HepG2 (cell line): Measurements from ENCODE around the gene C1QTNF1. TPM values are rescaled to one million over a fixed set of nuclear protein-coding genes. Genes with fewer than 3 reads are reported as not detected.

ENCODE experiments used
- DMTF1 ChIP-seq: sonication (generic); formaldehyde crosslinking; IDR thresholded peaks from 2 replicates; pipeline ENCODE4 v1.4.0; 2020; ENCODE audit warnings: mild to moderate bottlenecking, missing genetic modification reagents
- GMEB2 ChIP-seq: IDR thresholded peaks from 2 replicates; pipeline ENCODE4 v1.6.1; 2016; ENCODE audit warnings: missing biosample characterization, missing genetic modification reagents, low read depth
- HINFP ChIP-seq: sonication (generic); formaldehyde crosslinking; IDR thresholded peaks from 2 replicates; pipeline ENCODE4 v1.4.0; 2020; ENCODE audit warnings: low read depth, mild to moderate bottlenecking, missing genetic modification reagents
- HNRNPH1 ChIP-seq: fragments of 200-400 bp; formaldehyde crosslinking; optimal IDR thresholded peaks from 2 replicates; pipeline ENCODE3; 2017; ENCODE audit warnings: mild to moderate bottlenecking, low read depth, low read length
- SKIL ChIP-seq: sonication (generic); formaldehyde crosslinking; IDR thresholded peaks from 2 replicates; pipeline ENCODE4 v1.8.0; 2022; ENCODE audit warnings: missing genetic modification reagents, mild to moderate bottlenecking, moderate library complexity, borderline replicate concordance
- TARDBP ChIP-seq: sonication (generic); formaldehyde crosslinking; IDR thresholded peaks from 2 replicates; pipeline ENCODE4 v1.8.0; 2022; ENCODE audit warnings: mild to moderate bottlenecking, missing genetic modification reagents
- ZNF567 ChIP-seq: sonication (generic); formaldehyde crosslinking; IDR thresholded peaks from 2 replicates; pipeline ENCODE4 v1.8.1; 2023; ENCODE audit warnings: mild to moderate bottlenecking, missing genetic modification reagents, borderline replicate concordance
- ZNF782 ChIP-seq: sonication (generic); formaldehyde crosslinking; IDR thresholded peaks from 2 replicates; pipeline ENCODE4 v1.4.0; 2020; ENCODE audit warnings: missing genetic modification reagents, mild to moderate bottlenecking, borderline replicate concordance
- ZSCAN21 ChIP-seq: sonication (generic); formaldehyde crosslinking; IDR thresholded peaks from 2 replicates; pipeline ENCODE4 v1.8.0; 2022; ENCODE audit warnings: mild to moderate bottlenecking, missing genetic modification reagents, moderate library complexity, borderline replicate concordance
- polyA plus RNA-seq, 8 experiments: library from polyadenylated mRNA; depleted of rRNA in 3 of 8; stranded (reverse) in 7 of 8; unstranded in 1 of 8; fragments of >200 nt; fragmentation: Illumina TruSeq in 4 of 8; extraction: Trizol in 4 of 8; gene quantifications; 2 replicates each; pipeline versions ENCODE4 v1.2.1 to v1.2.3, GENCODE V29; 2011 to 2016; ENCODE audit warnings: low read depth in 4 of 8, missing spikeins in 1 of 8, mixed read lengths in 1 of 8; ENCODE audit not compliant: insufficient read depth in 1 of 8
- total RNA-seq, 5 experiments: library from RNA; depleted of rRNA; stranded (reverse); fragments of >200 nt; fragmentation: Illumina TruSeq; extraction: Trizol; gene quantifications; 2 replicates each; pipeline ENCODE4 v1.2.3, GENCODE V29; 2016; ENCODE audit warnings: low read depth in 1 of 5
- TF ChIP-seq, protein P1 (sequence below): sonication (generic); formaldehyde crosslinking; IDR thresholded peaks from 2 replicates; pipeline ENCODE4 v1.8.0; 2022; ENCODE audit warnings: mild to moderate bottlenecking, missing genetic modification reagents; ENCODE audit not compliant: insufficient replicate concordance
- TF ChIP-seq, protein P2 (sequence below): sonication (generic); formaldehyde crosslinking; IDR thresholded peaks from 2 replicates; pipeline ENCODE4 v1.4.0; 2020; ENCODE audit warnings: missing genetic modification reagents
- TF ChIP-seq, protein P3 (sequence below): sonication (generic); formaldehyde crosslinking; IDR thresholded peaks from 2 replicates; pipeline ENCODE4 v1.8.0; 2023; ENCODE audit warnings: mild to moderate bottlenecking, missing genetic modification reagents
- TF ChIP-seq, protein P4 (sequence below): sonication (generic); formaldehyde crosslinking; IDR thresholded peaks from 2 replicates; pipeline ENCODE4 v1.5.1; 2020; ENCODE audit warnings: mild to moderate bottlenecking, moderate library complexity, missing genetic modification reagents

The C1QTNF1 gene
- total and polyA plus RNA-seq, 2 of the 13 experiments (the other 11 are each of a cell fraction or from before 2014, with no cell fraction given) = 0.18 to 0.86 TPM

DNA sequence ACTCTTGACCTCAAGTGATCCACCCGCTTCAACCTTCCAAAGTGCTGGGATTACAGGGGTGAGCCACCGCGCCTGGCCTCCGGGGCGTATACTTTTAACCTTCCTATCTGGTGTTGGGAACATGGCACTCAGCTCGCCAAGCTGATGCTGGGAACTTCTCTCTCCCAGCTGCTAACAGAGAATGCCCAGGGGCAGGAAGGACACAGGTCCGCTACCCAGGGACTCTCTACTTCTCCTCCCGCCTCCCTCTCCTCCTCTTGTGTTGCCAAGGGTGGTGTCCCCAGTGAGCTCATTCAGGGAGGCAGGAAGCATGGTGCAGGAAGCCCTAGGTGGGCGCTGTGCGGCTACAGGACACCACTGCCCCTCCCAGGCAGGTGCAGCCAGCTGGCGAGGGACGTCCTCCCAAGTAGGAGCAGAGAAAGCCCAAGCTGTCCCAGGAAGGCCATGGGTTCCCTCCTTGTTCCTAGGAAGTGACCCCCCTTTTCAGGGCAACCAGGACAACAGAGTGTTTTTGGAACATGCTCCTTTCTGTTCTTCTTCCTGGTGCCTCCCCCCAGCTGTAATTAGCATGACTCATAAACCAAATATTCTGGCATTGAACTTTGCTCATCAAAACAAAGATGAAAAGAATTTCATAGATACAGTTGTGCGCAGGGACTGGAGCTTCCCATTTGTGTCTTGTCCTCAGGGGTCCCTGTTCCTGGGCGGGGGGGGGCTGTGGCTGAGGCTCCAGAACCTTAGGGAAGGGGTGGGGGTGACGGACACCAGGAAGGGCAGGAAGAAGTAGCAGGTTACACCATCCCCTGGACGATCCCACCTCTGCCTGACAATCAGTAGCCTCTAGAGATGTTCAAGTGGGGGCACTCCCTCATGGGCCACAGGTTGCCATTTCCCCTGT lies 2.7 kb downstream of the C1QTNF1 start (continued):
- TF ChIP-seq GMEB2 (CRISPR knock-in tag) = 0 out of 2 replicates have a peak, but pooled peaks have one; percentile 13
- peak; percentile 66 for TF ChIP-seq ZSCAN21
- no peak for TF ChIP-seq HNRNPH1
- TF ChIP-seq ZNF782 = peak; percentile 51; the same call in 1 of the 2 replicates
- TF ChIP-seq, protein P1, sequence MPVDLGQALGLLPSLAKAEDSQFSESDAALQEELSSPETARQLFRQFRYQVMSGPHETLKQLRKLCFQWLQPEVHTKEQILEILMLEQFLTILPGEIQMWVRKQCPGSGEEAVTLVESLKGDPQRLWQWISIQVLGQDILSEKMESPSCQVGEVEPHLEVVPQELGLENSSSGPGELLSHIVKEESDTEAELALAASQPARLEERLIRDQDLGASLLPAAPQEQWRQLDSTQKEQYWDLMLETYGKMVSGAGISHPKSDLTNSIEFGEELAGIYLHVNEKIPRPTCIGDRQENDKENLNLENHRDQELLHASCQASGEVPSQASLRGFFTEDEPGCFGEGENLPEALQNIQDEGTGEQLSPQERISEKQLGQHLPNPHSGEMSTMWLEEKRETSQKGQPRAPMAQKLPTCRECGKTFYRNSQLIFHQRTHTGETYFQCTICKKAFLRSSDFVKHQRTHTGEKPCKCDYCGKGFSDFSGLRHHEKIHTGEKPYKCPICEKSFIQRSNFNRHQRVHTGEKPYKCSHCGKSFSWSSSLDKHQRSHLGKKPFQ (CRISPR knock-in tag) = peak; percentile 91
- TF ChIP-seq ZNF567 (CRISPR knock-in tag) = peak; percentile 39; the same call in 1 of the 2 replicates
- peak; percentile 68 for TF ChIP-seq TARDBP (CRISPR knock-in tag)
- peak; percentile 63; the same call in 1 of the 2 replicates for TF ChIP-seq SKIL (CRISPR knock-in tag)
- TF ChIP-seq, protein P2, sequence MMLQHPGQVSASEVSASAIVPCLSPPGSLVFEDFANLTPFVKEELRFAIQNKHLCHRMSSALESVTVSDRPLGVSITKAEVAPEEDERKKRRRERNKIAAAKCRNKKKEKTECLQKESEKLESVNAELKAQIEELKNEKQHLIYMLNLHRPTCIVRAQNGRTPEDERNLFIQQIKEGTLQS = peak; percentile 99
- no peak for TF ChIP-seq HINFP
- TF ChIP-seq, protein P3, sequence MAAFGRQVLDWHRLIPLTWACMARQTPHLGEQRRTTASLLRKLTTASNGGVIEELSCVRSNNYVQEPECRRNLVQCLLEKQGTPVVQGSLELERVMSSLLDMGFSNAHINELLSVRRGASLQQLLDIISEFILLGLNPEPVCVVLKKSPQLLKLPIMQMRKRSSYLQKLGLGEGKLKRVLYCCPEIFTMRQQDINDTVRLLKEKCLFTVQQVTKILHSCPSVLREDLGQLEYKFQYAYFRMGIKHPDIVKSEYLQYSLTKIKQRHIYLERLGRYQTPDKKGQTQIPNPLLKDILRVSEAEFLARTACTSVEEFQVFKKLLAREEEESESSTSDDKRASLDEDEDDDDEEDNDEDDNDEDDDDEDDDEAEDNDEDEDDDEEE (CRISPR knock-in tag) = peak; percentile 94
- TF ChIP-seq, protein P4, sequence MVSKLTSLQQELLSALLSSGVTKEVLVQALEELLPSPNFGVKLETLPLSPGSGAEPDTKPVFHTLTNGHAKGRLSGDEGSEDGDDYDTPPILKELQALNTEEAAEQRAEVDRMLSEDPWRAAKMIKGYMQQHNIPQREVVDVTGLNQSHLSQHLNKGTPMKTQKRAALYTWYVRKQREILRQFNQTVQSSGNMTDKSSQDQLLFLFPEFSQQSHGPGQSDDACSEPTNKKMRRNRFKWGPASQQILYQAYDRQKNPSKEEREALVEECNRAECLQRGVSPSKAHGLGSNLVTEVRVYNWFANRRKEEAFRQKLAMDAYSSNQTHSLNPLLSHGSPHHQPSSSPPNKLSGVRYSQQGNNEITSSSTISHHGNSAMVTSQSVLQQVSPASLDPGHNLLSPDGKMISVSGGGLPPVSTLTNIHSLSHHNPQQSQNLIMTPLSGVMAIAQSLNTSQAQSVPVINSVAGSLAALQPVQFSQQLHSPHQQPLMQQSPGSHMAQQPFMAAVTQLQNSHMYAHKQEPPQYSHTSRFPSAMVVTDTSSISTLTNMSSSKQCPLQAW (CRISPR knock-in tag) = peak; percentile 80
- TF ChIP-seq DMTF1 (CRISPR knock-in tag) = no peak
